ENCODE measurements around the gene LAMC2. TPM values are rescaled to one million over a fixed set of nuclear protein-coding genes. Genes with fewer than 3 reads are reported as not detected.
A peak's percentile ranks its signal among the peaks of the same experiment; 100 is the strongest.

LAMC2 gene
- total RNA-seq, 2 experiments from 2014 or later = not detected

DNA sequence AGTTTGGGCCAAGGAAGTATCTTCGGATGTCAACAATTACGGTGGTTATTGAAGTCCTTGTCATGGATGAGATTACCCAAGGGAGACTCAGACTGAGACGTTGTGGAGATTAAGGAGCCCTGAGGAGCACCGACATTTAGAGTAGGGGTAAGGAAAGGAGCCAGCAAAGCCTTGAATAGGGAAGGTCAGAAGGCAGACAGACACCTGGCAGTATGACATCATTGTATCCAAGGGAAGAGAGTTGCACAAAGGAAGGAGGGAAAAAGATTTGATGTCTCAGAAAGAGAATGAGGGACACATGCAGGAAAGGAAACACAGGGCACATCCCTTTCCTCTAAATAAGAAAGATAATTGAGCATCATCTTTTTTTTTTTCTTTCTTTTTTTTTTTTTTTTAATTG, 11.7 kb downstream of the LAMC2 start:
- no peak for TF ChIP-seq CTCF (IDR thresholded peaks at IDR 0.05)
- no peak for ATAC-seq
- Mint-ChIP-seq H3K4me3 (no peak overlapping the region), H3K36me3 (ENCODE audit: low read depth) (no peaks in the 10 kb centered on the region), H3K4me1 (ENCODE audit: low read depth) (peaks cover 20% of the 10 kb centered on the region), H3K27me3 (peaks cover 11% of the 10 kb centered on the region), H3K9me3 (no peaks in the 10 kb centered on the region), H3K27ac (no peak overlapping the region)
- intact Hi-C loops (cut with micrococcal nuclease) = no loop called here
- CTCF ChIA-PET = no interaction called here
- no peak for DNase-seq
- POLR2A ChIA-PET = no interaction called here

- no peak for TF ChIP-seq CTCF (IDR thresholded peaks at IDR 0.05)
- H3K36me3 Mint-ChIP-seq (ENCODE audit: low read depth) = no peaks in the 10 kb centered on the region
- ChIA-PET POLR2A (no interaction called here), CTCF (no interaction called here)
- H3K4me1 Mint-ChIP-seq (ENCODE audit: low read depth) = peaks cover 21% of the 10 kb centered on the region
- H3K27ac Mint-ChIP-seq = no peak overlapping the region
- peaks cover 11% of the 10 kb centered on the region for H3K27me3 Mint-ChIP-seq
- intact Hi-C loops (cut with micrococcal nuclease) = no loop called here
- no peaks in the 10 kb centered on the region for H3K9me3 Mint-ChIP-seq
- ATAC-seq (no peak), DNase-seq (peak; percentile 9)
- no peak overlapping the region for H3K4me3 Mint-ChIP-seq
These were observed 12.4 kb downstream of the LAMC2 start for GRCh38 chr1:183198463-183198862.

- H3K36me3 Mint-ChIP-seq (ENCODE audit: low read depth) = no peaks in the 10 kb centered on the region
- no peak overlapping the region for H3K4me3 Mint-ChIP-seq
- H3K4me1 Mint-ChIP-seq (ENCODE audit: low read depth) = peaks cover 18% of the 10 kb centered on the region
- ChIA-PET CTCF (no interaction called here), POLR2A (no interaction called here)
- DNase-seq (no peak), ATAC-seq (no peak)
- no peaks in the 10 kb centered on the region for H3K9me3 Mint-ChIP-seq
- no peak overlapping the region for H3K27ac Mint-ChIP-seq
- intact Hi-C loops (cut with micrococcal nuclease) = no loop called here
- TF ChIP-seq CTCF (IDR thresholded peaks at IDR 0.05) = no peak
- H3K27me3 Mint-ChIP-seq = peaks cover 11% of the 10 kb centered on the region
These were observed 13.2 kb downstream of the LAMC2 start for GRCh38 chr1:183199304-183199703.

GRCh38 chr1:183200451-183200850, 14.4 kb downstream of the LAMC2 start:
- Mint-ChIP-seq H3K9me3 (no peaks in the 10 kb centered on the region), H3K27me3 (peaks cover 11% of the 10 kb centered on the region), H3K4me3 (no peak overlapping the region), H3K4me1 (ENCODE audit: low read depth) (peaks cover 8% of the 10 kb centered on the region), H3K27ac (no peak overlapping the region), H3K36me3 (ENCODE audit: low read depth) (no peaks in the 10 kb centered on the region)
- ATAC-seq (no peak), DNase-seq (no peak)
- CTCF ChIA-PET = no interaction called here
- TF ChIP-seq CTCF (IDR thresholded peaks at IDR 0.05) = no peak
- intact Hi-C loops (cut with micrococcal nuclease) = no loop called here
- POLR2A ChIA-PET = no interaction called here

GRCh38 chr1:183203094-183203493, 17.0 kb downstream of the LAMC2 start:
- Mint-ChIP-seq H3K36me3 (ENCODE audit: low read depth) (no peaks in the 10 kb centered on the region), H3K27ac (no peak overlapping the region), H3K9me3 (no peaks in the 10 kb centered on the region), H3K27me3 (peaks cover 8% of the 10 kb centered on the region), H3K4me1 (ENCODE audit: low read depth) (peaks cover 6% of the 10 kb centered on the region), H3K4me3 (no peak overlapping the region)
- TF ChIP-seq CTCF (IDR thresholded peaks at IDR 0.05) = no peak
- CTCF ChIA-PET = no interaction called here
- ATAC-seq = no peak
- intact Hi-C loops (cut with micrococcal nuclease) = no loop called here
- POLR2A ChIA-PET = no interaction called here
- peak; percentile 17 for DNase-seq
